ENCODE results near the gene UHRF2.

Gene UHRF2

GRCh38 chr9:6424940-6425339 lies 11.9 kb downstream of the UHRF2 start:
- ChIA-PET CTCF (no interaction called here), POLR2A (no interaction called here)
- TF ChIP-seq LEF1 (IDR thresholded peaks at IDR 0.05; ENCODE audit: borderline replicate concordance) = no peak
- no peak for TF ChIP-seq SP1 (IDR thresholded peaks at IDR 0.05)
- no peak for TF ChIP-seq ARNT (IDR thresholded peaks at IDR 0.05)
- no peak for TF ChIP-seq CTBP1 (IDR thresholded peaks at IDR 0.05; ENCODE audit: borderline replicate concordance)
- no peak for TF ChIP-seq FOXA1 (IDR thresholded peaks at IDR 0.05)
- TF ChIP-seq PKNOX1 (IDR thresholded peaks at IDR 0.05) = no peak
- no peak for TF ChIP-seq L3MBTL2 (conservative IDR thresholded peaks at IDR 0.05)
- no peak for TF ChIP-seq FOXK2 (IDR thresholded peaks at IDR 0.05)
- TF ChIP-seq TARDBP (IDR thresholded peaks at IDR 0.05) = no peak
- no peak for TF ChIP-seq SUZ12 (IDR thresholded peaks at IDR 0.05)
- TF ChIP-seq ELF4 (IDR thresholded peaks at IDR 0.05) = no peak
- no peak for TF ChIP-seq NFRKB (IDR thresholded peaks at IDR 0.05)
- no peak for TF ChIP-seq BHLHE40 (IDR thresholded peaks at IDR 0.05; ENCODE audit: borderline replicate concordance)
- no peak for TF ChIP-seq HDGF (IDR thresholded peaks at IDR 0.05; ENCODE audit: borderline replicate concordance)
- TF ChIP-seq ZNF384 (IDR thresholded peaks at IDR 0.05) = no peak
- TF ChIP-seq FOXM1 (IDR thresholded peaks at IDR 0.05; ENCODE audit: borderline replicate concordance) = no peak
- no peak for DNase-seq (ENCODE audit: extremely low spot score)

DNA sequence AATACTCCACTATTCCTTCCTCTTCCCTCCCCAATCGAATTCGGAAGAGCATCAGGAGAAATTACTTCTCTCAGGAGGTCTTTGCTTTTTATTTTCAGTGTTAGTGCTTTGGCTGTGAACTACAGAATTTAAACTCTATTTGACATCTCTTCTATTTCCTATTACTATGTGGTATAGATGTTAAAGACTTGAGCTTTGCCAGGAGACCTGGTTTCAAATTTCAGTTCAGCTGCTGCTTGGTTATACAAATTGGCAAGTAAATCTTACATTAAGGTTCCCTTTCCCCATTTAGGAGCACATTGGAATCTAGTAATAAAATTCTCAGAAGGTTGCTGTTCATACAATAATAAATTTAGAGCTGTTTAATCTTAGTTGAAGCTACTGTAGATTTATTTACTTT lies 13.1 kb downstream of the UHRF2 start:
- DNase-seq (ENCODE audit: extremely low spot score) = no peak
- CTCF ChIA-PET = no interaction called here
- POLR2A ChIA-PET = interaction anchor here (1.1 kb wide), 1 partner anchor 14 kb away, joined by 3 read pairs; the partner anchor contains the start of gene UHRF2
- TF ChIP-seq HDGF (IDR thresholded peaks at IDR 0.05; ENCODE audit: borderline replicate concordance) = no peak

DNA sequence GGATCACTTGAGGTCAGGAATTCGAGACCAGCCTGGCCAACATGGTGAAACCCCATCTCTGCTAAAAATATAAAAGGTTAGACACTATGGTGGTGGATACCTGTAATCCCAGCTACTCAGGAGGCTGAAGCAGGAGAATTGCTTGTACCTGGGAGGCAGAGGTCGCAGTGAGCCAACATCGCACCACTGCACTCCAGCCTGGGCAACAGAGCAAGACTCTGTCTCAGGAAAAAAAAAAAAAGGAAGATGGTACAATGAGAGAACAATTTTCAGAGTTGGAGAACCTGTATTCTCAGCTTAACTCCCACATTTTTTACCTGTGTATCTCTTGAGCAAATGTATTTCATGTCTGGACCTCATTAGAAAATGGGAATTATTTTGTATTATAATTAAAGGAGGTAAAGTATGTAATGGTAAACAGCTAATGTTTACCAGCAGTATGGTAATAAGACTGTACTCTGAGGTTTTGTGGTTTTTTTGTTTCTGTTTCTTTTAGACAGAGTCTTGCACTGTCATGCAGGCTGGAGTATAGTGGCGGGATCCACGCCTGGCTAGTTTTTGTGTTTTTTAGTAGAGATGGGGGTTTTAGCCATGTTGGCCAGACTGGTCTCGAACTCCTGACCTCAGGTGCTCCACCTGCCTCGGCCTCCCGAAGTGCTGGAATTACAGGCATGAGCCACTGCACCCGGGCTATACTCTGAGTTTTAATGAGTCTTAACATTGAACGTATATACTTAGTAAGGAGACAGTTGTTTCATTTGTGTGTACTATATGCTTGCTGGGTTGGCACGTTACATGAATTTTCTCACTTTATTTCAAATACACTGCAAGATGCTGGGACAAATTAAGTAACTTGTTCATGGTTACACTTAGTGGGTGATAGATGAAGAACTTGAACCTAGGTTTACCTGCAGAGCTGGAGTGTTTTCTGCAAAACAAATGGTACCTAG lies 16.2 kb downstream of the UHRF2 start:
- DNase-seq (ENCODE audit: extremely low spot score) = no peak
- TF ChIP-seq SUZ12 (IDR thresholded peaks at IDR 0.05) (no peak), TARDBP (IDR thresholded peaks at IDR 0.05) (no peak), FOXA1 (IDR thresholded peaks at IDR 0.05) (no peak)
- ChIA-PET CTCF (interaction anchor here (0.6 to 1.1 kb wide), 2 partner anchors 14 to 269 kb away, joined by 3 read pairs; no protein-coding TSS in a partner anchor), POLR2A (no interaction called here)

- TF ChIP-seq BHLHE40 (IDR thresholded peaks at IDR 0.05; ENCODE audit: borderline replicate concordance) (no peak), FOXM1 (IDR thresholded peaks at IDR 0.05; ENCODE audit: borderline replicate concordance) (no peak), NFRKB (IDR thresholded peaks at IDR 0.05) (no peak), LEF1 (IDR thresholded peaks at IDR 0.05; ENCODE audit: borderline replicate concordance) (no peak), L3MBTL2 (conservative IDR thresholded peaks at IDR 0.05) (no peak), HDGF (IDR thresholded peaks at IDR 0.05; ENCODE audit: borderline replicate concordance) (no peak), FOXA1 (IDR thresholded peaks at IDR 0.05) (no peak), SUZ12 (IDR thresholded peaks at IDR 0.05) (no peak), ARNT (IDR thresholded peaks at IDR 0.05) (no peak), TARDBP (IDR thresholded peaks at IDR 0.05) (no peak), ELF4 (IDR thresholded peaks at IDR 0.05) (no peak), FOXK2 (IDR thresholded peaks at IDR 0.05) (no peak), ZNF384 (IDR thresholded peaks at IDR 0.05) (no peak), SP1 (IDR thresholded peaks at IDR 0.05) (no peak), PKNOX1 (IDR thresholded peaks at IDR 0.05) (no peak), CTBP1 (IDR thresholded peaks at IDR 0.05; ENCODE audit: borderline replicate concordance) (no peak)
- CTCF ChIA-PET = no interaction called here
- DNase-seq (ENCODE audit: extremely low spot score) = no peak
- POLR2A ChIA-PET = no interaction called here
These were observed 18.0 kb downstream of the UHRF2 start for GRCh38 chr9:6431038-6431437.

DNA sequence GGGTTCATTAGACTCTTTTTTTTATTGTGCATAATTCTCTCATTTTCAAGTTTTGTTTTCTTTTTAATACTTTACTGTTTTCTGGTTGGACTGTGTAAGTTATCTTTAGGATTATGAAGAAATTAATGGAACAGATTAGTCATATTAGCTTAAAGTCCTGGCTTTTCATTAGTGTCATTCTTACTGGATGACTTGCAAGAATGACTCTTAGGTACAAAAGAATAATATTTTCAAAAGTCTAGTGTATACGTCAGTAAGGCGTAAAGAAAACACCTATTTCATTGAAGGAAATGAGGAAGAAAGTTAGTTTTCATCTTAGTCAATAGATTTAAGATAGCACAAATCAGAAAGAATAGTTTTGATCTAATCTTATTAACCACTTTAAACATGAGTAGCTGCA lies 20.4 kb downstream of the UHRF2 start:
- ChIA-PET POLR2A (no interaction called here), CTCF (interaction anchor here (0.6 kb wide), 1 partner anchor 145 kb away, joined by 3 read pairs; no protein-coding TSS in a partner anchor)
- no peak for DNase-seq (ENCODE audit: extremely low spot score)
- no peak for TF ChIP-seq FOXM1 (IDR thresholded peaks at IDR 0.05; ENCODE audit: borderline replicate concordance)
- no peak for TF ChIP-seq FOXA1 (IDR thresholded peaks at IDR 0.05)
- TF ChIP-seq HDGF (IDR thresholded peaks at IDR 0.05; ENCODE audit: borderline replicate concordance) = no peak
- TF ChIP-seq FOXK2 (IDR thresholded peaks at IDR 0.05) = no peak
- TF ChIP-seq SP1 (IDR thresholded peaks at IDR 0.05) = no peak
- no peak for TF ChIP-seq ARNT (IDR thresholded peaks at IDR 0.05)
- TF ChIP-seq CTBP1 (IDR thresholded peaks at IDR 0.05; ENCODE audit: borderline replicate concordance) = no peak
- TF ChIP-seq TARDBP (IDR thresholded peaks at IDR 0.05) = no peak
- no peak for TF ChIP-seq LEF1 (IDR thresholded peaks at IDR 0.05; ENCODE audit: borderline replicate concordance)
- no peak for TF ChIP-seq PKNOX1 (IDR thresholded peaks at IDR 0.05)
- TF ChIP-seq ELF4 (IDR thresholded peaks at IDR 0.05) = no peak
- TF ChIP-seq L3MBTL2 (conservative IDR thresholded peaks at IDR 0.05) = no peak
- no peak for TF ChIP-seq ZNF384 (IDR thresholded peaks at IDR 0.05)
- no peak for TF ChIP-seq SUZ12 (IDR thresholded peaks at IDR 0.05)
- TF ChIP-seq NFRKB (IDR thresholded peaks at IDR 0.05) = no peak
- no peak for TF ChIP-seq BHLHE40 (IDR thresholded peaks at IDR 0.05; ENCODE audit: borderline replicate concordance)

DNA sequence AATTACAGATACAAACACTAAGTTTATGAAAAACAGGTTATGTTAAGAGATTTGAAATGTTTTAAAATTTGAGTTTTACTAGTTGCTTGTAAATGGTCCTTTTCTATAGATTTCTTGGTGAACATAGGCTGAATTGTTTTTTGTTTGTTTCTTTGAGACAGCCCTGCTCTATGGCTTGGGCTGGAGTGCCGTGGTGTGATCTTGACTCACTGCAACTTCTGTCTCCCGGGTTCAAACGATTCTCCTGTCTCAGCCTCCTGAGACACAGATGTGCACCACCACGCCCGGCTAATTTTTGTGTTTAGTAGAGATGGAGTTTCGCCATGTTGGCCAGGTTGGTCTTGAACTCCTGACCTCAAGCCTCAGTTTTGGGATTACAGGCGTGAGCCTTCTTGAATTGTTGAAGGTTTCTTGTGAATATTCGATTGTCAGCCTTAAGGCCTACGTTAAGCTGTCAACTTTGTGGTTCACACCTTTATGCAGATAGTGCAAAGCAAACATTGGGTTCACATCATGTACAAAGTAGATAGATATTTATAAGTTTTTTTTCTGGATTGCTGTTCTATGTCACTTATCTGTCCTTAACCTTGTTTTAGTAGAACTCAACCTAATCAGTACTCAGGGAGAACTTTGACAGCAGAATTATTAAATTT lies 26.2 kb downstream of the UHRF2 start:
- ChIA-PET CTCF (no interaction called here), POLR2A (no interaction called here)
- no peak for TF ChIP-seq SUZ12 (IDR thresholded peaks at IDR 0.05)
- TF ChIP-seq BHLHE40 (IDR thresholded peaks at IDR 0.05; ENCODE audit: borderline replicate concordance) = no peak
- TF ChIP-seq TARDBP (IDR thresholded peaks at IDR 0.05) = no peak
- TF ChIP-seq ZNF384 (IDR thresholded peaks at IDR 0.05) = no peak
- no peak for TF ChIP-seq SP1 (IDR thresholded peaks at IDR 0.05)
- TF ChIP-seq ARNT (IDR thresholded peaks at IDR 0.05) = no peak
- no peak for TF ChIP-seq FOXA1 (IDR thresholded peaks at IDR 0.05)
- no peak for TF ChIP-seq ELF4 (IDR thresholded peaks at IDR 0.05)
- TF ChIP-seq FOXM1 (IDR thresholded peaks at IDR 0.05; ENCODE audit: borderline replicate concordance) = no peak
- TF ChIP-seq PKNOX1 (IDR thresholded peaks at IDR 0.05) = no peak
- no peak for TF ChIP-seq HDGF (IDR thresholded peaks at IDR 0.05; ENCODE audit: borderline replicate concordance)
- TF ChIP-seq LEF1 (IDR thresholded peaks at IDR 0.05; ENCODE audit: borderline replicate concordance) = no peak
- no peak for TF ChIP-seq NFRKB (IDR thresholded peaks at IDR 0.05)
- TF ChIP-seq FOXK2 (IDR thresholded peaks at IDR 0.05) = no peak
- no peak for TF ChIP-seq L3MBTL2 (conservative IDR thresholded peaks at IDR 0.05)
- TF ChIP-seq CTBP1 (IDR thresholded peaks at IDR 0.05; ENCODE audit: borderline replicate concordance) = no peak
- DNase-seq (ENCODE audit: extremely low spot score) = no peak
